HepG2 (cell line): ENCODE measurements around the gene TMEM183A. TPM values are rescaled to one million over a fixed set of nuclear protein-coding genes. Genes with fewer than 3 reads are reported as not detected.

Experiments used
- DPF2 ChIP-seq: sonication (generic); formaldehyde crosslinking; IDR thresholded peaks from 2 replicates; pipeline ENCODE4 v1.4.0; 2020; ENCODE audit warnings: mild to moderate bottlenecking, low read depth, missing genetic modification reagents, borderline replicate concordance
- E2F1 ChIP-seq: sonication (generic); formaldehyde crosslinking; IDR thresholded peaks from 2 replicates; pipeline ENCODE4 v1.5.0; 2020; ENCODE audit warnings: missing genetic modification reagents
- GTF3A ChIP-seq: sonication (generic); formaldehyde crosslinking; conservative IDR thresholded peaks from 2 replicates; pipeline ENCODE4 v1.4.0; 2020; ENCODE audit warnings: mild to moderate bottlenecking, missing genetic modification reagents
- IKZF5 ChIP-seq: IDR thresholded peaks from 2 replicates; pipeline ENCODE4 v1.6.1; 2018; ENCODE audit warnings: missing genetic modification reagents, mild to moderate bottlenecking, missing compliant biosample characterization
- MAX ChIP-seq: IDR thresholded peaks from 2 replicates; pipeline ENCODE4 v1.6.1; 2012; ENCODE audit warnings: inconsistent platforms
- MIXL1 ChIP-seq: IDR thresholded peaks from 2 replicates; pipeline ENCODE4 v1.6.1; 2016
- ZBTB40 ChIP-seq, 2 experiments: fragments of 450-650 bp in 1 of 2; sonication (generic) in 1 of 2; formaldehyde crosslinking in 1 of 2; IDR thresholded peaks; 2 replicates each; pipeline versions ENCODE4 v1.6.1 to v1.8.0; 2016 to 2022; ENCODE audit warnings: antibody characterized with exemption in 1 of 2, mild to moderate bottlenecking in 1 of 2, missing genetic modification reagents in 1 of 2
- ZBTB44 ChIP-seq: sonication (generic); formaldehyde crosslinking; IDR thresholded peaks from 2 replicates; pipeline ENCODE4 v1.4.0; 2020; ENCODE audit warnings: missing genetic modification reagents
- ZFY ChIP-seq: sonication (generic); formaldehyde crosslinking; IDR thresholded peaks from 2 replicates; pipeline ENCODE4 v1.4.0; 2020; ENCODE audit warnings: missing genetic modification reagents
- ZNF253 ChIP-seq: sonication (generic); formaldehyde crosslinking; IDR thresholded peaks from 2 replicates; pipeline ENCODE4 v1.8.0; 2022; ENCODE audit warnings: mild to moderate bottlenecking, missing genetic modification reagents, borderline replicate concordance
- ZNF546 ChIP-seq: sonication (generic); formaldehyde crosslinking; conservative IDR thresholded peaks from 2 replicates; pipeline ENCODE4 v1.8.1; 2023; ENCODE audit warnings: mild to moderate bottlenecking, missing genetic modification reagents
- ZNF567 ChIP-seq: sonication (generic); formaldehyde crosslinking; IDR thresholded peaks from 2 replicates; pipeline ENCODE4 v1.8.1; 2023; ENCODE audit warnings: mild to moderate bottlenecking, missing genetic modification reagents, borderline replicate concordance
- ZNF569 ChIP-seq: sonication (generic); formaldehyde crosslinking; IDR thresholded peaks from 2 replicates; pipeline ENCODE4 v1.5.0; 2020; ENCODE audit warnings: mild to moderate bottlenecking, missing genetic modification reagents, moderate library complexity, borderline replicate concordance
- ZNF576 ChIP-seq: sonication (generic); formaldehyde crosslinking; IDR thresholded peaks from 2 replicates; pipeline ENCODE4 v1.4.0; 2020; ENCODE audit warnings: mild to moderate bottlenecking, missing genetic modification reagents
- polyA plus RNA-seq, 8 experiments: library from polyadenylated mRNA; depleted of rRNA in 3 of 8; stranded (reverse) in 7 of 8; unstranded in 1 of 8; fragments of >200 nt; fragmentation: Illumina TruSeq in 4 of 8; extraction: Trizol in 4 of 8; gene quantifications; 2 replicates each; pipeline versions ENCODE4 v1.2.1 to v1.2.3, GENCODE V29; 2011 to 2016; ENCODE audit warnings: low read depth in 4 of 8, missing spikeins in 1 of 8, mixed read lengths in 1 of 8; ENCODE audit not compliant: insufficient read depth in 1 of 8
- total RNA-seq, 5 experiments: library from RNA; depleted of rRNA; stranded (reverse); fragments of >200 nt; fragmentation: Illumina TruSeq; extraction: Trizol; gene quantifications; 2 replicates each; pipeline ENCODE4 v1.2.3, GENCODE V29; 2016; ENCODE audit warnings: low read depth in 1 of 5

The TMEM183A gene
- total and polyA plus RNA-seq, 2 of the 13 experiments (the other 11 are each of a cell fraction or from before 2014, with no cell fraction given): 59.7 to 82.0 TPM

- no peak for TF ChIP-seq IKZF5 (CRISPR knock-in tag)
- TF ChIP-seq DPF2 (CRISPR knock-in tag): no peak
- no peak for TF ChIP-seq ZBTB40 (IDR thresholded peaks at IDR 0.05)
- no peak for TF ChIP-seq ZBTB40 (CRISPR knock-in tag; IDR thresholded peaks at IDR 0.05)
- peak; percentile 59; the same call in 1 of the 2 replicates for TF ChIP-seq MAX
- TF ChIP-seq ZNF567 (CRISPR knock-in tag): peak; percentile 59
- no peak for TF ChIP-seq MIXL1
- TF ChIP-seq ZNF546 (CRISPR knock-in tag): no peak
- 0 out of 2 replicates have a peak, but pooled peaks have one; percentile 43 for TF ChIP-seq E2F1 (CRISPR knock-in tag)
- no peak for TF ChIP-seq ZNF576 (CRISPR knock-in tag)
- peak; percentile 96 for TF ChIP-seq ZFY
- TF ChIP-seq ZNF569 (CRISPR knock-in tag): no peak
- TF ChIP-seq ZNF253 (CRISPR knock-in tag): no peak
- no peak for TF ChIP-seq GTF3A
- no peak for TF ChIP-seq ZBTB44 (CRISPR knock-in tag)
Measured at GRCh38 chr1:202957733-202958543, 49.2 kb upstream of the TMEM183A start, which contains the start of gene ADIPOR1 (continued).
